Measurements from ENCODE around the gene ZNF628. TPM values are rescaled to one million over a fixed set of nuclear protein-coding genes. Genes with fewer than 3 reads are reported as not detected.

The ZNF628 gene
- polyA plus RNA-seq, 3 donors = 0.50 to 3.1 TPM; not detected in 1

DNA sequence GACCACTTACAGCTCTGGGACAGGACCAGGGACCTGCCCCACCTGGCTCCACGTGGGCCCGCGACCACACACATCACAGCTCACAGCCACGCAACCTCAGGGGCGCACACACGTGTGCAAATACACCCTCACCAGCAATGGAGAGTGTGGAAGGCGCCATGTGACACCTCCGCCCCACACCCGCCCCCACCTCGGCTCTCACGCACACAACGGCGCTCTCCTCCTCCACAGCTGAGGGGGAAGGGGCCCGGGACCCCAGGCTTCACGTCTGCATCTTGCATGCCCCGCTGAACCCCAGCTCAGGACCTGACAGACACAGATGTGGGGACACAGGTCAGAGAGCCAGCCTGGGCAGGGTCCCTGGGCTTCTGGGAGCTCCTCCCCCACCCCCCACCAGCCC, 26.9 kb upstream of the ZNF628 start:
- Mint-ChIP-seq H3K27ac (no peak overlapping the region), H3K4me1 (peaks cover 6% of the 10 kb centered on the region), H3K4me3 (no peak overlapping the region), H3K36me3 (peaks cover 12 to 13% of the 10 kb centered on the region in 2 donors), H3K9me3 (peaks cover 0 to 15% (median 9%) of the 10 kb centered on the region in 7 donors), H3K27me3 (ENCODE audit: low read depth in 3 of 3) (peaks cover 36 to 49% (median 41%) of the 10 kb centered on the region in 3 donors)
- H2AFZ ChIP-seq (ENCODE audit: insufficient read depth, low read depth, low read length, poor library complexity, severe bottlenecking) = no peak overlapping the region
- no peak overlapping the region for H3K9ac ChIP-seq (ENCODE audit: insufficient read depth, low read length, poor library complexity, severe bottlenecking)
- H3K79me2 ChIP-seq (ENCODE audit: insufficient read depth, low read length) = no peaks in the 10 kb centered on the region
- H3K4me3 ChIP-seq (replicated peaks in 1 of 3; ENCODE audit: low read depth in 2 of 3, low read length in 3 of 3) = no peak overlapping the region
- no peaks in the 10 kb centered on the region for H3K36me3 ChIP-seq (replicated peaks in 1 of 2; ENCODE audit: control insufficient read depth in 1 of 2, insufficient read depth in 2 of 2, low read length in 2 of 2)
- TF ChIP-seq, protein P1, sequence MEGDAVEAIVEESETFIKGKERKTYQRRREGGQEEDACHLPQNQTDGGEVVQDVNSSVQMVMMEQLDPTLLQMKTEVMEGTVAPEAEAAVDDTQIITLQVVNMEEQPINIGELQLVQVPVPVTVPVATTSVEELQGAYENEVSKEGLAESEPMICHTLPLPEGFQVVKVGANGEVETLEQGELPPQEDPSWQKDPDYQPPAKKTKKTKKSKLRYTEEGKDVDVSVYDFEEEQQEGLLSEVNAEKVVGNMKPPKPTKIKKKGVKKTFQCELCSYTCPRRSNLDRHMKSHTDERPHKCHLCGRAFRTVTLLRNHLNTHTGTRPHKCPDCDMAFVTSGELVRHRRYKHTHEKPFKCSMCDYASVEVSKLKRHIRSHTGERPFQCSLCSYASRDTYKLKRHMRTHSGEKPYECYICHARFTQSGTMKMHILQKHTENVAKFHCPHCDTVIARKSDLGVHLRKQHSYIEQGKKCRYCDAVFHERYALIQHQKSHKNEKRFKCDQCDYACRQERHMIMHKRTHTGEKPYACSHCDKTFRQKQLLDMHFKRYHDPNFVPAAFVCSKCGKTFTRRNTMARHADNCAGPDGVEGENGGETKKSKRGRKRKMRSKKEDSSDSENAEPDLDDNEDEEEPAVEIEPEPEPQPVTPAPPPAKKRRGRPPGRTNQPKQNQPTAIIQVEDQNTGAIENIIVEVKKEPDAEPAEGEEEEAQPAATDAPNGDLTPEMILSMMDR (IDR thresholded peaks at IDR 0.05) = no peak
- peaks cover 5 to 10% of the 10 kb centered on the region in 2 donors for H3K4me1 ChIP-seq (ENCODE audit: control insufficient read depth in 1 of 2, insufficient read depth in 2 of 2, low read length in 2 of 2)
- 35% methylated on average over 15 of the region's 16 CpGs for WGBS (ENCODE audit: insufficient coverage)
- DNase-seq = no peak
- H3K4me2 ChIP-seq (replicated peaks; ENCODE audit: extremely low read depth, low read length, poor library complexity, severe bottlenecking) = no peak overlapping the region
- H4K20me1 ChIP-seq (ENCODE audit: insufficient read depth, low read length) = no peaks in the 10 kb centered on the region
- intact Hi-C loops (cut with micrococcal nuclease) = no loop called here
- H3K9me3 ChIP-seq (replicated peaks in 1 of 2; ENCODE audit: control insufficient read depth in 1 of 2, insufficient read depth in 1 of 2, low read length in 2 of 2) = peaks cover 5 to 10% of the 10 kb centered on the region in 2 donors
- H3K27ac ChIP-seq (ENCODE audit: low read depth in 1 of 2, low read length in 2 of 2) = no peak overlapping the region
- peaks cover 12 to 61% of the 10 kb centered on the region in 2 donors for H3K27me3 ChIP-seq (ENCODE audit: control insufficient read depth in 2 of 2, insufficient read depth in 2 of 2, low read length in 2 of 2)

DNA sequence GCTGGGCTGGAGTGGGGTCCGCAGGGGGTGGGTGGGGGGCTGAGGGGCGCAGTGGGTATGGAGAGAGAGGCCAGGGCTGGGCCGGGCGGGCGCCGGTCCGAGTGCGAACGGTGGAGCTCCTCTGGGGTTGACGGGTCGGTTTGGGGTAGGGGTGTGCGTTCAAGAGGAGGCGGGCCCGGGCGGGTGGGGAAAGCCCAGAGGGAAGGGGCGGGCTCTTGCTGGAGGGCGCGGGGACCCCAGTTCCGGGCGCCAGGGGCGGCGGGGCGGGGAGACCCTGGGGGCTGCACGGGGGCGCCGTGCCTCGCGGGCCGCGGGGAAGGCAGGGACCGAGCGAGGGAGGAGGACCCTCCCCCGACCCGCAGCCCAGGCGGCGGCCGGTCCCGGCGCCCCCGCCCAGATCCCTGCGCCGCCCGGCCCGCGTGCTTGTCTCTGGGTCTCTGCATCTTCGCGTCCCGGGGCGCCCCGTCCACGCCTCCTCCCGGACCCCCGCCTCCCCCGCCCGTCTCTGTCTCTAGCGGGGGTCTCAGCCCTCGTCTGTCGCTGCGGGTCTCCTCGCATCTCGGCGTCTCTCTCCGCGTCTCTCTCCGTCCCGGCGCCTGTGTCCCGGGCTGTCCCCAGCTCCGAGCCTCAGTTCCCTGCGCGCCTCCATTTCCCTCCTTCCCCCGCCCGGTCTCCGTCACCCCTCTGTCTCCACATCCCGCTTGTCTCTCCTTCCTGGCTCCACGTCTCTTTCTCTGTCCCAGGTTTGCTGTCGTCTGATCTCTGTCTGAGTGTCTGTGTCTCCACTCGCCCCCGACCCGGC, 25.1 kb upstream of the ZNF628 start:
- H3K9me3 Mint-ChIP-seq = peaks cover 0 to 14% (median 9%) of the 10 kb centered on the region in 7 donors
- peaks cover 27 to 36% (median 30%) of the 10 kb centered on the region in 3 donors for H3K27me3 Mint-ChIP-seq (ENCODE audit: low read depth in 3 of 3)
- DNase-seq = no peak
- intact Hi-C loops (cut with micrococcal nuclease) = loop anchor here (10.0 kb wide), 2 partner anchors 157 to 307 kb away; partner anchors contain the start of gene TNNT1 (in 1 of the 2)
- no peak overlapping the region for H2AFZ ChIP-seq (ENCODE audit: insufficient read depth, low read depth, low read length, poor library complexity, severe bottlenecking)
- H3K27ac Mint-ChIP-seq = no peak overlapping the region
- H3K9ac ChIP-seq (ENCODE audit: insufficient read depth, low read length, poor library complexity, severe bottlenecking) = no peak overlapping the region
- 1% methylated on average over 68 of the region's 80 CpGs for WGBS (ENCODE audit: insufficient coverage)
- TF ChIP-seq, protein P1 (IDR thresholded peaks at IDR 0.05) = no peak
- H3K4me3 ChIP-seq (replicated peaks in 1 of 3; ENCODE audit: low read depth in 2 of 3, low read length in 3 of 3) = no peak overlapping the region
- H3K4me3 Mint-ChIP-seq = peak overlapping the region in 1 of 2 donors; percentile 85
- peaks cover 5 to 7% of the 10 kb centered on the region in 2 donors for H3K9me3 ChIP-seq (replicated peaks in 1 of 2; ENCODE audit: control insufficient read depth in 1 of 2, insufficient read depth in 1 of 2, low read length in 2 of 2)
- no peaks in the 10 kb centered on the region for H3K79me2 ChIP-seq (ENCODE audit: insufficient read depth, low read length)
- peak overlapping the region; percentile 2 for H3K4me2 ChIP-seq (replicated peaks; ENCODE audit: extremely low read depth, low read length, poor library complexity, severe bottlenecking)
- H3K4me1 ChIP-seq (ENCODE audit: control insufficient read depth in 1 of 2, insufficient read depth in 2 of 2, low read length in 2 of 2) = peaks cover 5 to 10% of the 10 kb centered on the region in 2 donors
- peaks cover 17 to 22% of the 10 kb centered on the region in 2 donors for H3K36me3 Mint-ChIP-seq
- peaks cover 6% of the 10 kb centered on the region for H3K4me1 Mint-ChIP-seq
- H3K36me3 ChIP-seq (replicated peaks in 1 of 2; ENCODE audit: control insufficient read depth in 1 of 2, insufficient read depth in 2 of 2, low read length in 2 of 2) = peaks cover 0 to 5% of the 10 kb centered on the region in 2 donors
- no peak overlapping the region for H3K27ac ChIP-seq (ENCODE audit: low read depth in 1 of 2, low read length in 2 of 2)
- peaks cover 10 to 48% of the 10 kb centered on the region in 2 donors for H3K27me3 ChIP-seq (ENCODE audit: control insufficient read depth in 2 of 2, insufficient read depth in 2 of 2, low read length in 2 of 2)
- H4K20me1 ChIP-seq (ENCODE audit: insufficient read depth, low read length) = peaks cover 3% of the 10 kb centered on the region
